Left ventricle myocardium inferior (tissue), 1 donor: ENCODE results near the gene COPB1. TPM values are rescaled to one million over a fixed set of nuclear protein-coding genes. Genes with fewer than 3 reads are reported as not detected.

Experiments
- DNase-seq: peaks from one replicate; pipeline ENCODE4 v3.0.0-alpha.2; 2020
- H3K27ac ChIP-seq: fragments of 200-600 bp; replicated peaks from 2 replicates; pipeline ENCODE4 v1.8.0; 2021
- H3K27me3 ChIP-seq: fragments of 200-600 bp; 2 replicates; pipeline ENCODE4 v1.8.0; 2021; ENCODE audit warnings: low read depth
- H3K36me3 ChIP-seq: fragments of 200-600 bp; 2 replicates; pipeline ENCODE4 v1.8.0; 2021
- H3K4me1 ChIP-seq: fragments of 200-600 bp; 2 replicates; pipeline ENCODE4 v1.8.0; 2021
- H3K4me3 ChIP-seq: fragments of 200-600 bp; 2 replicates; pipeline ENCODE4 v1.8.0; 2021; ENCODE audit warnings: mild to moderate bottlenecking, moderate library complexity
- H3K9me3 ChIP-seq: fragments of 200-600 bp; replicated peaks from 2 replicates; pipeline ENCODE4 v1.8.0; 2021
- intact Hi-C: fragments of 100-400 bp; cut with micrococcal nuclease; formaldehyde crosslinking; loops from one replicate; pipeline ENCODE4 v1.11.0; 2022
- total RNA-seq: library from RNA; stranded (reverse); fragmentation: NEBNext Ultra II Directional; extraction: Animal tissue kit (Norgen Biotek cat#: 25700); gene quantifications from one replicate; pipeline ENCODE4 v1.2.1, GENCODE V29; 2021
- TF ChIP-seq, protein P1 (sequence below): fragments of 200-600 bp; IDR thresholded peaks from 2 replicates; pipeline ENCODE4 v1.8.0; 2021; ENCODE audit warnings: antibody characterized with exemption, mild to moderate bottlenecking, borderline replicate concordance
- donor health status: DM: no; HTN: yes; CAD: no; lungs with severe emphysema.

COPB1 gene
- total RNA-seq, 1 donor from 2014 or later, result 45.8 TPM

DNA sequence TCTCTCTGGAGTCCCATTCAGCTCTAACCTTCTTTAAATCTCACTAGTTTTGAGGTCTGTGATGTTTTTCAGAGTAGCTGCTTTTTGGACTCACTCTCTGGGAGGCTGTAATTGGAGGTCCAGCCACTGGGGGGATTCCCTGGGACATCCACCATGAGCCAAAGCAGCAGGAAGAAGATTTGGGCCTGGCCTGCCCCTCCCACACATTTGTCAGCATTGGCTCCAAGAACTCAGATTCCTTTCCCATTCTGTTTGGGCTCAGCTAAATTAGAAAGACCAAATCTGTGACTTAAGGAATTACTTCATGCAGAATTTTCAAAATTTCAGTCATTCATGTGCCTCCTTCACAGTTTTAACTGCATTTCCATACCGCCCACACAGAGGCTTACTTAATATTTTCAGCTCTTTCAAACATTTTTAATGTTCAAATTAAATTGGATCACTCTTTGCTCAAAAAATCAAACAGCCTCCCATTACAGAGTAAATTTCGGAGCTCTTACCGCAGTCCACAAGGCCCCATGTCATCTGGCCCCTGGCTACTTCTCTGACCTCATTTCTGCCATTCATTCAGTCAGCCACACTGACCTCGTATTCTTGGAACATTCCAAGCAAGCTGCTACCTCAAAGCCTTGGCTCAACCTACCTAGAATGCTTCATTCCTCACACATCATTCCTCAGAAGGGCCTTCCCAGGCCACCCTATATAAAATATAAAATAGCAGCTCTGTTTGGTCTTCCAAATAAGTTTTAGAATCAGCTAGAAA lies 86.1 kb downstream of the COPB1 start:
- Histone ChIP-seq H3K4me3 (no peak overlapping the region), H3K27me3 (no peaks in the 10 kb centered on the region), H3K36me3 (no peaks in the 10 kb centered on the region), H3K27ac (peak overlapping the region; percentile 39), H3K4me1 (peaks cover 19% of the 10 kb centered on the region), H3K9me3 (no peaks in the 10 kb centered on the region)
- intact Hi-C loops, result no loop called here
- peak; percentile 40 for DNase-seq
- TF ChIP-seq, protein P1, sequence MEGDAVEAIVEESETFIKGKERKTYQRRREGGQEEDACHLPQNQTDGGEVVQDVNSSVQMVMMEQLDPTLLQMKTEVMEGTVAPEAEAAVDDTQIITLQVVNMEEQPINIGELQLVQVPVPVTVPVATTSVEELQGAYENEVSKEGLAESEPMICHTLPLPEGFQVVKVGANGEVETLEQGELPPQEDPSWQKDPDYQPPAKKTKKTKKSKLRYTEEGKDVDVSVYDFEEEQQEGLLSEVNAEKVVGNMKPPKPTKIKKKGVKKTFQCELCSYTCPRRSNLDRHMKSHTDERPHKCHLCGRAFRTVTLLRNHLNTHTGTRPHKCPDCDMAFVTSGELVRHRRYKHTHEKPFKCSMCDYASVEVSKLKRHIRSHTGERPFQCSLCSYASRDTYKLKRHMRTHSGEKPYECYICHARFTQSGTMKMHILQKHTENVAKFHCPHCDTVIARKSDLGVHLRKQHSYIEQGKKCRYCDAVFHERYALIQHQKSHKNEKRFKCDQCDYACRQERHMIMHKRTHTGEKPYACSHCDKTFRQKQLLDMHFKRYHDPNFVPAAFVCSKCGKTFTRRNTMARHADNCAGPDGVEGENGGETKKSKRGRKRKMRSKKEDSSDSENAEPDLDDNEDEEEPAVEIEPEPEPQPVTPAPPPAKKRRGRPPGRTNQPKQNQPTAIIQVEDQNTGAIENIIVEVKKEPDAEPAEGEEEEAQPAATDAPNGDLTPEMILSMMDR, result peak; percentile 51

DNA sequence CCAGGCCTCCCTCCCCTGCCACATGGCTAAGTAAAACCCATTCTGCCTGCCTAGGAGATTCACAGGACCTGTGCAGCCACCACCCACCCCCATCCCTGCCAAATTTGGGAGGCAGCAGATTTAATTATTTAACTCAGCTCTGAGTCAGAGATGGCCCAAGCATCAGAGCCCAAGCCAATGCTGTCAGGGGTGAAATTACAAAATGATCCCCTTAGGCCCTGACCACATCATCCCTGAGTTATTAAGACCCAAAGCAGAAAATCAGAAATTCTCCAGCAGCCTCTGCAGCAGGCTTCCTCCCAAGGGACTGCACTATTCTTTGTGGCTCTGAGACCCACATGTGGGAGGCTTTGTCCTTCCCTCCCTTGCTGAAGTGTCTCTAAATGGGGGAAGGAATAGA lies 87.8 kb downstream of the COPB1 start:
- Histone ChIP-seq H3K36me3 (no peaks in the 10 kb centered on the region), H3K4me3 (no peak overlapping the region), H3K9me3 (no peaks in the 10 kb centered on the region), H3K27me3 (no peaks in the 10 kb centered on the region), H3K4me1 (peaks cover 5% of the 10 kb centered on the region), H3K27ac (no peak overlapping the region)
- peak; percentile 18 for DNase-seq
- TF ChIP-seq, protein P1, result no peak
- intact Hi-C loops, result no loop called here

DNA sequence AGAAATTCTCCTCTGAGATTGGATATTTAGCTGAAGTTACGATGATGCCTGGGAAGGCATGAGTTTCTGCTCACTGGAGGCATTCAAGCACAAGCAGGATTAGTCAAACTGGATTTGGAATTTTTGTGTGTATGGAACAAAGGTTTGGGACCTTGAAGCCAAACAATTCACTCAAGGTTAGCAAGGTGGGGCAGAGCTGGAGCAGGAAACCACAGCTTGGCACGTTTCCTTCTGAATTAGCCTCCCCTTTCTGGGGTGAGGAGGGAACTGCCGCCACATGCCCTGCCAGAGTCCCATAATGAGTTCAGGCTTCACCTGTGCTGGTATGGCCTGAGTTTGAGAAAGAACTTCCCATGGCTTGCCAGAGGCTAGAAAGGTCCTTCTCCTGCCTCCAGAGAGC lies 89.7 kb downstream of the COPB1 start:
- intact Hi-C loops, result no loop called here
- H3K4me1 ChIP-seq, result peaks cover 5% of the 10 kb centered on the region
- no peak overlapping the region for H3K4me3 ChIP-seq

DNA sequence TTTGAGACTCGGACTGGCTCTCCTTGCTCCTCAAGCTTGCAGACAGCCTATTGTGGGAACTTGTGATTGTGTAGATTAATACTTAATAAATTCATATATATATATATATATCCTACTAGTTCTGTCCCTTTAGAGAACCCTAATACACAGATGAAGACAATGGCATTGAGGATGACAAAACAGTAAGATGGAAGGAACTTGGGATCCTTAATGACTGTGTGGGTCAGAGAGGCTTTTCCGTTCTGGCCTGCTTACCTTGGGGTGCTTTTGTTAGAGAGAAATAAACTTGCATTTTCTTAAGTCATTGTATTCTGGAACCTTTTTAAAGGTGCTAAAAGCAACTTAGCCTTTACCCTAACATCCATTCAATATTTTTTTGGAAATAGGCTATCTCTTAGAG lies 91.0 kb downstream of the COPB1 start:
- Histone ChIP-seq H3K4me1 (peaks cover 3% of the 10 kb centered on the region), H3K4me3 (no peak overlapping the region), H3K27me3 (no peaks in the 10 kb centered on the region), H3K9me3 (no peaks in the 10 kb centered on the region), H3K27ac (no peak overlapping the region), H3K36me3 (no peaks in the 10 kb centered on the region)
- no peak for DNase-seq
- intact Hi-C loops, result no loop called here
- TF ChIP-seq, protein P1, result no peak

More for the DNA sequence above, 89.7 kb downstream of the COPB1 start:
- TF ChIP-seq, protein P1, result no peak
- Histone ChIP-seq H3K36me3 (no peaks in the 10 kb centered on the region), H3K27me3 (no peaks in the 10 kb centered on the region), H3K27ac (no peak overlapping the region), H3K9me3 (no peaks in the 10 kb centered on the region)
- DNase-seq, result no peak

Other genes starting within 250 kb of the COPB1 start
- 45.3 TPM for gene RRAS2, start 140.6 kb downstream of the COPB1 start, total RNA-seq
- gene PSMA1, start 20.6 kb upstream of the COPB1 start, total RNA-seq, result 128 TPM
- 5.9 TPM for gene PDE3B, start 144.0 kb upstream of the COPB1 start, total RNA-seq